IMR-90 (cell line): Measurements from ENCODE around the gene CDC42BPG. TPM values are rescaled to one million over a fixed set of nuclear protein-coding genes. Genes with fewer than 3 reads are reported as not detected.

ENCODE experiments used
- ATAC-seq: fragments of 200-7000 bp; cut with Tn5 transposase; 2 replicates; pipeline ENCODE4 v1.9.1; 2020; ENCODE audit warnings: low read depth, mild to moderate bottlenecking, moderate library complexity
- BruUV-seq: library from RNA; stranded (reverse); fragments of 400-500 nt; replicated peaks from 2 replicates; lab custom pipeline; 2021; lab: Mats Ljungman, UMichigan
- CTCF ChIA-PET: fragments of 300-600 bp; formaldehyde crosslinking; extraction: SDS; loops from one replicate; lab custom pipeline; 2021; ENCODE audit warnings: antibody characterized with exemption; lab: Yijun Ruan, JAX
- POLR2A ChIA-PET: fragments of 300-600 bp; sonication (Branson Sonifier 250); formaldehyde crosslinking; loops from one replicate; lab custom pipeline; 2022; ENCODE audit warnings: antibody characterized with exemption; ENCODE audit not compliant: unreplicated experiment; lab: Charles Lee
- DNase-seq: peaks from one replicate; pipeline ENCODE4 v3.0.0; 2013
- H2AFZ ChIP-seq: replicated peaks from 2 replicates; pipeline ENCODE3; 2013; ENCODE audit warnings: low read length, mild to moderate bottlenecking; ENCODE audit not compliant: poor library complexity
- H2AK5ac ChIP-seq: 2 replicates; pipeline ENCODE4 v1.6.1; 2013; ENCODE audit warnings: low read depth, low read length, inconsistent platforms
- H2AK9ac ChIP-seq: replicated peaks from 2 replicates; pipeline ENCODE3; 2013; ENCODE audit warnings: mild to moderate bottlenecking, low read depth, low read length, moderate library complexity; ENCODE audit not compliant: poor library complexity
- H2BK120ac ChIP-seq: 2 replicates; pipeline ENCODE4 v1.6.1; 2013; ENCODE audit warnings: low read depth, low read length, inconsistent platforms
- H2BK15ac ChIP-seq: 3 replicates; pipeline ENCODE4 v1.6.1; 2013; ENCODE audit warnings: low read depth, low read length, inconsistent platforms
- H2BK20ac ChIP-seq: 2 replicates; pipeline ENCODE4 v1.6.1; 2013; ENCODE audit warnings: low read depth, mild to moderate bottlenecking, inconsistent platforms, low read length, moderate library complexity
- H2BK5ac ChIP-seq: 2 replicates; pipeline ENCODE4 v1.6.1; 2013; ENCODE audit warnings: mild to moderate bottlenecking, low read depth, low read length, inconsistent platforms; ENCODE audit not compliant: poor library complexity, severe bottlenecking
- H3K14ac ChIP-seq: replicated peaks from 2 replicates; pipeline ENCODE4 v1.6.1; 2013; ENCODE audit warnings: low read depth, low read length, inconsistent platforms
- H3K18ac ChIP-seq: 2 replicates; pipeline ENCODE4 v1.6.1; 2013; ENCODE audit warnings: low read depth, low read length, control low read depth
- H3K23ac ChIP-seq: 2 replicates; pipeline ENCODE4 v1.6.1; 2013; ENCODE audit warnings: low read depth, low read length, inconsistent platforms
- H3K27ac ChIP-seq: 2 replicates; pipeline ENCODE4 v1.5.1; 2013; ENCODE audit warnings: mild to moderate bottlenecking, control low read depth, low read length; ENCODE audit not compliant: insufficient read depth
- H3K27me3 ChIP-seq: 2 replicates; pipeline ENCODE4 v1.6.1; 2013; ENCODE audit warnings: low read length; ENCODE audit not compliant: control insufficient read depth, insufficient read depth
- H3K36me3 ChIP-seq: 2 replicates; pipeline ENCODE4 v1.6.1; 2013; ENCODE audit warnings: low read length, mixed read lengths; ENCODE audit not compliant: control insufficient read depth, insufficient read depth
- H3K4ac ChIP-seq: 2 replicates; pipeline ENCODE4 v1.6.1; 2013; ENCODE audit warnings: low read depth, low read length, inconsistent platforms
- H3K4me1 ChIP-seq: 2 replicates; pipeline ENCODE4 v1.6.1; 2013; ENCODE audit warnings: low read length, mixed read lengths; ENCODE audit not compliant: control insufficient read depth, insufficient read depth
- H3K4me2 ChIP-seq: 2 replicates; pipeline ENCODE4 v1.6.1; 2013; ENCODE audit warnings: low read depth, mild to moderate bottlenecking, control low read depth, low read length, moderate library complexity
- H3K4me3 ChIP-seq: 2 replicates; pipeline ENCODE4 v1.5.1; 2013; ENCODE audit warnings: low read depth, mild to moderate bottlenecking, control low read depth, low read length, moderate library complexity; ENCODE audit not compliant: insufficient read depth
- H3K56ac ChIP-seq: 2 replicates; pipeline ENCODE4 v1.6.1; 2013; ENCODE audit warnings: low read length, inconsistent platforms; ENCODE audit not compliant: insufficient read depth; ENCODE audit errors: extremely low read depth
- H3K79me1 ChIP-seq, 2 experiments: 2 replicates each; pipeline ENCODE4 v1.6.1; 2013; ENCODE audit warnings: low read length in 2 of 2, inconsistent platforms in 1 of 2, low read depth in 1 of 2
- H3K9ac ChIP-seq: 2 replicates; pipeline ENCODE4 v1.6.1; 2013; ENCODE audit warnings: low read depth, low read length, control low read depth
- H3K9me1 ChIP-seq: 2 replicates; pipeline ENCODE4 v1.6.1; 2013; ENCODE audit warnings: low read length, inconsistent platforms; ENCODE audit not compliant: insufficient read depth
- H3K9me3 ChIP-seq: 2 replicates; pipeline ENCODE4 v1.6.1; 2013; ENCODE audit warnings: low read length; ENCODE audit not compliant: control insufficient read depth, insufficient read depth
- H4K20me1 ChIP-seq: 2 replicates; pipeline ENCODE4 v1.6.1; 2013; ENCODE audit warnings: low read length, inconsistent platforms; ENCODE audit not compliant: insufficient read depth
- H4K5ac ChIP-seq: 2 replicates; pipeline ENCODE4 v1.6.1; 2013; ENCODE audit warnings: mild to moderate bottlenecking, low read depth, low read length, control low read depth
- H4K8ac ChIP-seq, 2 experiments: 2 replicates each; pipeline ENCODE4 v1.6.1; 2013; ENCODE audit warnings: low read depth in 2 of 2, low read length in 2 of 2, control low read depth in 1 of 2, inconsistent platforms in 1 of 2
- H4K91ac ChIP-seq: 2 replicates; pipeline ENCODE4 v1.6.1; 2013; ENCODE audit warnings: low read depth, low read length, inconsistent platforms; ENCODE audit not compliant: insufficient read depth
- BHLHE40 ChIP-seq: fragments of 150-350 bp; IDR thresholded peaks from 2 replicates; pipeline ENCODE4 v1.6.1; 2016; ENCODE audit warnings: mild to moderate bottlenecking, low read depth, low read length
- CEBPB ChIP-seq: IDR thresholded peaks from 2 replicates; pipeline ENCODE4 v1.6.1; 2012; ENCODE audit warnings: low read depth, low read length, improper control_type of control experiment
- ELK1 ChIP-seq: fragments of 150-350 bp; IDR thresholded peaks from 2 replicates; pipeline ENCODE4 v1.6.1; 2016; ENCODE audit warnings: low read depth, mild to moderate bottlenecking, low read length, moderate library complexity, borderline replicate concordance
- MAFK ChIP-seq: IDR thresholded peaks from 2 replicates; pipeline ENCODE4 v1.6.1; 2012; ENCODE audit warnings: low read depth, low read length, improper control_type of control experiment
- WGBS, 2 experiments: methylation state at CpG; one replicate each; pipeline versions ENCODE4 v1.1.5 to v1.1.7; 2013; ENCODE audit warnings: missing lambda C conversion rate in 2 of 2; ENCODE audit not compliant: insufficient read length in 1 of 2; ENCODE audit errors: extremely low coverage in 2 of 2; 5-methylcytosine and 5-hydroxymethylcytosine counted together
- dilution Hi-C: fragments of 300-500 bp; cut with HindIII; formaldehyde crosslinking; loops from one replicate; pipeline ENCODE4 v1.14.3; 2018; ENCODE audit warnings: low sequenced_read_pairs; ENCODE audit not compliant: unreplicated experiment
- in situ Hi-C: fragments of 300-500 bp; cut with MboI; formaldehyde crosslinking; loops from 3 replicates; pipeline ENCODE4 v1.14.3; 2019; ENCODE audit warnings: low sequenced_read_pairs, inconsistent platforms, mixed read lengths
- intact Hi-C: fragments of 100-400 bp; cut with micrococcal nuclease; formaldehyde crosslinking; loops from 2 replicates; pipeline ENCODE4 v1.10.0; 2022
- polyA plus RNA-seq, 3 experiments: library from polyadenylated mRNA; depleted of rRNA; stranded (reverse); fragments of >200 nt; gene quantifications; 2 replicates each; pipeline ENCODE4 v1.2.3, GENCODE V29; 2012; ENCODE audit warnings: low replicate concordance in 1 of 3
- total RNA-seq: library from RNA; depleted of rRNA; stranded (reverse); fragments of >200 nt; gene quantifications from 2 replicates; pipeline ENCODE4 v1.2.3, GENCODE V29; 2012

Gene CDC42BPG
- total and polyA plus RNA-seq, 2 of the 4 experiments (the other 2 are of a cell fraction): under 0.01 to 0.12 TPM

DNA sequence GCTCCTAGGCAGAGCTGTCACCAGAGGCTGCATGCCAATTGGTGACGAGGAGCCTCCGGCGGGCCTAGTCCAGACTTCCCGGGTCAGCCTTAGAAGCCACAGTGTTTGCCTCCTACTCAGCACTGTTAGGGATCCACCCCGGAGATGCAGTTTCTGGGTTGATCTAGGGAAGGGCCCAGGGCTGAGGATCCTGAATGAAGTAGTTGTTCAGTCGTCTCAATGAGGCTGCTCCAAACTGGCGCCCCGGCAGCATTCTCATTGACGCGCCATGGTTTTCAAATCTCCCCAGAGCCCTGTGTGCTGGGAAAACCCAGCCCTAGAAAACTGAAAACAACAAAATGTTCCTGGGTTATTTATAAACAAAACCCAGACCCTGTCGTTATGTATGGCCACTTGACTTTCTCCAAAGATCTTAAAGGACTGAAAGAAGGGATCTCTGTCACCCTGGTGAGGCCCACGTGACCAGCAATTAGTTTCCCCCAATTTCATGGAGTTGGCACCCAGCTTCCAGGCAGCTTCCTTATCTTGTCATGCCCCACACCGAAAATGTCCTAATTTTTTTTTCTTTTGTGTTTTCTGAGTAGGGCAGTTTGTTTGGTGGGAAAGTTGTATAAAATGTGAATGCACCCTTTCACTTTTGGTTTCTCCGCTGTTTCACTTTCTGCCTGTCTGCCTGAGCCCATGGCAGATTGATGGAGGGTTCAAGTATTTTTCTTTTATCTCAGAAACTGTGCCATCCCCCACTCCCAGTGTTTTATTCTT, 36.0 kb upstream of the CDC42BPG start:
- Histone ChIP-seq H2AK9ac (no peak overlapping the region), H4K8ac (no peak overlapping the region), H3K4me2 (no peak overlapping the region), H2BK5ac (no peak overlapping the region), H3K27ac (no peak overlapping the region), H3K56ac (no peak overlapping the region), H2BK120ac (no peak overlapping the region), H3K4me1 (peaks cover 13% of the 10 kb centered on the region), H3K9me3 (no peaks in the 10 kb centered on the region), H3K23ac (no peak overlapping the region), H2BK20ac (no peak overlapping the region), H4K5ac (no peak overlapping the region), H3K4me3 (no peak overlapping the region), H2AFZ (no peak overlapping the region), H4K91ac (no peak overlapping the region), H3K18ac (no peak overlapping the region), H3K79me1 (peaks cover 6 to 32% of the 10 kb centered on the region in 2 experiments; a peak in 3 of 4 replicates), H3K4ac (no peak overlapping the region), H2AK5ac (no peak overlapping the region), H3K9ac (no peak overlapping the region), H3K27me3 (no peaks in the 10 kb centered on the region), H2BK15ac (no peak overlapping the region), H3K36me3 (peaks cover 5% of the 10 kb centered on the region; the same call in 1 of the 2 replicates), H3K9me1 (peaks cover 9% of the 10 kb centered on the region), H4K20me1 (peaks cover 24% of the 10 kb centered on the region), H3K14ac (no peak overlapping the region)
- no TSS peak for BruUV-seq
- dilution Hi-C loops (no loop called here), in situ Hi-C loops (no loop called here), intact Hi-C loops (no loop called here)
- CTCF ChIA-PET: no interaction called here
- TF ChIP-seq MAFK (no peak), BHLHE40 (no peak), CEBPB (no peak), ELK1 (no peak)
- POLR2A ChIA-PET: no interaction called here
- no peak for ATAC-seq
- 86% methylated on average over 4 of the region's 14 CpGs; no CpG with 5 or more reads in 1 of the 2 experiments for WGBS, 2 experiments
- DNase-seq: no peak
